ENCODE measurements around the gene CPTP.

DNA sequence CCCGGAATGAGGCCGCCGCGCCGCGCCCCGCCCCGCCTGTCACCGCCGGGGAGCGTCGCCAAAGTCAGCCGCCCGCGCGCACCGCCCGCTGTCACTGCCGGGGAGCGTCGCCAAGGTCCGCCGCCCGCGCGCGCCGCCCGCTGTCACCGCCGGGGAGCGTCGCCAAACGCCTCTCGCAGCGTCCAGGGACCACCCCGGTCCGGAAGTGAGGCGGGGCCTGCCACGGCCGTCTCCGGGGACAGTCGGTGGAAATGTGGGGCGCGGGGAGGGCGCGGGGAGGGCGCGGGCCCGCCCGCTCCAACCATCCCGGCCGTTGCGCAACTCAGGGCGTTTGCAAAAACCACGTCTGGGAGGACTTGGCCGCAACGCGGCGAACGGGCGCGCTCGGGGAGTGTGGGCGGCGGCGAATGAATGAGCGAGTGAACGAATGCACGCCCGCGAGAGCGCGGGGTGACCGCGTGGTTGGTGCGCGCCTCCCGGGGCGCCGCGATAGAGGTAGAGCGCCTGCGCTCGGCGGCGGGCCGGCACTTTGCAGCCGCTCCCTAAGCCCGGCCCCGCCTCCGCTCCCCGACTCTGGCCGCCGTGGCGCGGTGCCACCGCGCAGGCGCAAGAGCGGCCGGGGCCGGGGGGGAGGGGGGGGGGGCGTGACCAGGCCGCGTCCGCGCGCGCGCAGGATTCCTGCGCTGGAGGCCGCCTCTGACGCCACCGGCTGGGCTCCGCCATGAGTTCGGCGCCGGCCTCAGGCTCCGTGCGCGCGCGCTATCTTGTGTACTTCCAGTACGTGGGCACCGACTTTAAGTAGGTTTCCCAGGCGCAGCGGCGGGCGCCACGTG is 16.5 kb upstream of the CPTP start, which contains the start of the genes ACAP3 and PUSL1:
- no peak for TF ChIP-seq POLR2A (IDR thresholded peaks at IDR 0.05; ENCODE audit: low read length)
- no peak for TF ChIP-seq GATA1 (IDR thresholded peaks at IDR 0.05; ENCODE audit: low read depth, low read length)

Measured in erythroblast (primary cell).